KMS-11 (cell line): ENCODE results near the gene SYTL3.

Experiments used
- H2AFZ ChIP-seq: fragments of 200-600 bp; sonication (generic); 2 replicates; pipeline ENCODE4 v1.6.1; 2016; ENCODE audit warnings: antibody characterized with exemption, mixed run types, low read depth
- H3K27ac ChIP-seq: fragments of 200-600 bp; sonication (generic); 2 replicates; pipeline ENCODE4 v1.6.1; 2016; ENCODE audit warnings: mild to moderate bottlenecking, mixed run types
- H3K27me3 ChIP-seq: fragments of 200-600 bp; sonication (generic); 2 replicates; pipeline ENCODE4 v1.6.1; 2017; ENCODE audit warnings: mild to moderate bottlenecking, low read depth, mixed run types, moderate library complexity; ENCODE audit not compliant: insufficient read depth
- H3K36me3 ChIP-seq: fragments of 200-600 bp; sonication (generic); 2 replicates; pipeline ENCODE4 v1.6.1; 2017; ENCODE audit warnings: mild to moderate bottlenecking, mixed run types; ENCODE audit not compliant: insufficient read depth
- H3K4me1 ChIP-seq: fragments of 200-600 bp; sonication (generic); 2 replicates; pipeline ENCODE4 v1.6.1; 2016; ENCODE audit warnings: mild to moderate bottlenecking, low read depth, mixed run types; ENCODE audit not compliant: poor library complexity, severe bottlenecking
- H3K4me2 ChIP-seq: fragments of 200-600 bp; sonication (generic); 2 replicates; pipeline ENCODE4 v1.7.0; 2016; ENCODE audit warnings: mild to moderate bottlenecking, mixed run types
- H3K4me3 ChIP-seq: fragments of 200-600 bp; sonication (generic); IDR thresholded peaks from 2 replicates; pipeline ENCODE4 v1.6.1; 2017; ENCODE audit warnings: low read depth, low read length, mixed read lengths; ENCODE audit not compliant: insufficient read depth
- H3K79me2 ChIP-seq: fragments of 200-600 bp; sonication (generic); 2 replicates; pipeline ENCODE4 v1.6.1; 2016; ENCODE audit warnings: low read depth, mixed run types; ENCODE audit not compliant: insufficient read depth
- H3K9ac ChIP-seq: fragments of 200-600 bp; sonication (generic); 2 replicates; pipeline ENCODE4 v1.6.1; 2016; ENCODE audit warnings: mild to moderate bottlenecking, mixed run types
- H4K20me1 ChIP-seq: fragments of 200-600 bp; sonication (generic); 2 replicates; pipeline ENCODE4 v1.6.1; 2016; ENCODE audit warnings: mild to moderate bottlenecking, mixed run types; ENCODE audit not compliant: insufficient read depth
- CTCF ChIP-seq: fragments of 200-600 bp; sonication (generic); conservative IDR thresholded peaks from 2 replicates; pipeline ENCODE4 v1.6.1; 2017; ENCODE audit warnings: low read depth, mild to moderate bottlenecking, antibody characterized with exemption, low read length, moderate library complexity, mixed read lengths

SYTL3 gene

DNA sequence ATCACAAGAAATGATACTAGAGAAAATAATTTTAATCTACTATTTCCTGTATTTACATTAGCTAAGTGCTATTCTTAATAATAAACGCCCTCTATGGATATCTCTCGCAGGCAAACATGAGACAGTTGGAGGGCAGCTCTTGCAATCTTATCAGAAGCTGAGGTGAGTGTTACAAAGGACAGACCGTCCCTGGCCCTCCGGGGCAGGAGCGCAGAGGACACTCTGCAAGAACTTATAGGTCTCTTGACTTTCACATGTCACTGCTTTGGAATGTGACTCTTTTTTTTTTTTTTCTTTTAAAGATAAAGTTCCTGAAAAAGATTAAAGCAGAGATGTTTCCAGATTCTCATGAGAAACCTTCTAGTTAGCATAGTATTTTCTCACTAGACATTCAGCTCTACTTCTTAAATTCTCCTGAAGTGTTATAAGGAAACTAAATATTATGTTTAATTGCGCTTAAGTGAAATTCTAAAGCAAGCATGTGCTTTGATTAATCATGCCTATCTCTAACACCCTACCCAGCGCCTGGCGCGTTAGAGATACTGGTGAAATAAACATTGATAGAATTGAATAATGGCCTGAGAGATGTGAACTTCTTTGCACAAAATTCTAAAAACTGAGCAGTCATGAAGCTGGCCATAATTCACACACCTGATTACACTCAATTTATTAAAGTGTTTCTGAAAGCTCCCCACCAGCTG lies 57.4 kb downstream of the SYTL3 start:
- Histone ChIP-seq H3K4me1 (peaks cover 15% of the 10 kb centered on the region), H3K4me3 (no peak overlapping the region), H4K20me1 (no peaks in the 10 kb centered on the region), H3K79me2 (no peaks in the 10 kb centered on the region), H3K36me3 (no peaks in the 10 kb centered on the region), H3K4me2 (peak overlapping the region; percentile 43; the same call in 1 of the 2 replicates), H3K27ac (no peak overlapping the region), H3K27me3 (no peaks in the 10 kb centered on the region), H3K9ac (no peak overlapping the region), H2AFZ (no peak overlapping the region)
- TF ChIP-seq CTCF: no peak

GRCh38 chr6:158707821-158708195 lies 58.0 kb downstream of the SYTL3 start:
- Histone ChIP-seq H3K27ac (no peak overlapping the region), H3K27me3 (no peaks in the 10 kb centered on the region), H3K36me3 (no peaks in the 10 kb centered on the region), H3K4me3 (no peak overlapping the region), H3K4me1 (peaks cover 15% of the 10 kb centered on the region), H3K4me2 (peak overlapping the region; percentile 43; the same call in 1 of the 2 replicates), H4K20me1 (no peaks in the 10 kb centered on the region), H3K79me2 (no peaks in the 10 kb centered on the region), H2AFZ (no peak overlapping the region), H3K9ac (no peak overlapping the region)
- no peak for TF ChIP-seq CTCF

- peak overlapping the region; percentile 43; the same call in 1 of the 2 replicates for H3K4me2 ChIP-seq
- peaks cover 15% of the 10 kb centered on the region for H3K4me1 ChIP-seq
- no peak for TF ChIP-seq CTCF
Measured at GRCh38 chr6:158708239-158708638, 58.4 kb downstream of the SYTL3 start.

GRCh38 chr6:158709809-158710208 lies 60.0 kb downstream of the SYTL3 start:
- Histone ChIP-seq H3K36me3 (no peaks in the 10 kb centered on the region), H3K79me2 (no peaks in the 10 kb centered on the region), H2AFZ (no peak overlapping the region), H3K9ac (no peak overlapping the region), H4K20me1 (no peaks in the 10 kb centered on the region), H3K27ac (no peak overlapping the region), H3K4me2 (no peak overlapping the region), H3K27me3 (no peaks in the 10 kb centered on the region), H3K4me1 (peaks cover 15% of the 10 kb centered on the region), H3K4me3 (no peak overlapping the region)
- TF ChIP-seq CTCF: no peak

More at GRCh38 chr6:158708239-158708638, 58.4 kb downstream of the SYTL3 start:
- Histone ChIP-seq H3K27ac (no peak overlapping the region), H3K4me3 (no peak overlapping the region), H3K36me3 (no peaks in the 10 kb centered on the region), H3K9ac (no peak overlapping the region), H2AFZ (no peak overlapping the region), H4K20me1 (no peaks in the 10 kb centered on the region), H3K79me2 (no peaks in the 10 kb centered on the region), H3K27me3 (no peaks in the 10 kb centered on the region)
